Measurements from ENCODE around the gene LEAP2.

LEAP2 gene

GRCh38 chr5:132871459-132872284, 1.8 kb upstream of the LEAP2 start:
- DNase-seq (ENCODE audit: low read depth, low spot score): no peak
- TF ChIP-seq, protein P1, sequence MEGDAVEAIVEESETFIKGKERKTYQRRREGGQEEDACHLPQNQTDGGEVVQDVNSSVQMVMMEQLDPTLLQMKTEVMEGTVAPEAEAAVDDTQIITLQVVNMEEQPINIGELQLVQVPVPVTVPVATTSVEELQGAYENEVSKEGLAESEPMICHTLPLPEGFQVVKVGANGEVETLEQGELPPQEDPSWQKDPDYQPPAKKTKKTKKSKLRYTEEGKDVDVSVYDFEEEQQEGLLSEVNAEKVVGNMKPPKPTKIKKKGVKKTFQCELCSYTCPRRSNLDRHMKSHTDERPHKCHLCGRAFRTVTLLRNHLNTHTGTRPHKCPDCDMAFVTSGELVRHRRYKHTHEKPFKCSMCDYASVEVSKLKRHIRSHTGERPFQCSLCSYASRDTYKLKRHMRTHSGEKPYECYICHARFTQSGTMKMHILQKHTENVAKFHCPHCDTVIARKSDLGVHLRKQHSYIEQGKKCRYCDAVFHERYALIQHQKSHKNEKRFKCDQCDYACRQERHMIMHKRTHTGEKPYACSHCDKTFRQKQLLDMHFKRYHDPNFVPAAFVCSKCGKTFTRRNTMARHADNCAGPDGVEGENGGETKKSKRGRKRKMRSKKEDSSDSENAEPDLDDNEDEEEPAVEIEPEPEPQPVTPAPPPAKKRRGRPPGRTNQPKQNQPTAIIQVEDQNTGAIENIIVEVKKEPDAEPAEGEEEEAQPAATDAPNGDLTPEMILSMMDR (IDR thresholded peaks at IDR 0.05; ENCODE audit: low read depth, low read length): no peak
- in situ Hi-C loops (cut with HindIII; ENCODE audit: low sequenced_read_pairs): no loop called here
- H3K4me3 ChIP-seq (ENCODE audit: low read depth, low read length): no peak overlapping the region

GRCh38 chr5:132872788-132873118, 715 bp upstream of the LEAP2 start:
- TF ChIP-seq, protein P1 (IDR thresholded peaks at IDR 0.05; ENCODE audit: low read depth, low read length): no peak
- H3K4me3 ChIP-seq (ENCODE audit: low read depth, low read length): no peak overlapping the region
- DNase-seq (ENCODE audit: low read depth, low spot score): no peak
- in situ Hi-C loops (cut with HindIII; ENCODE audit: low sequenced_read_pairs): no loop called here

DNA sequence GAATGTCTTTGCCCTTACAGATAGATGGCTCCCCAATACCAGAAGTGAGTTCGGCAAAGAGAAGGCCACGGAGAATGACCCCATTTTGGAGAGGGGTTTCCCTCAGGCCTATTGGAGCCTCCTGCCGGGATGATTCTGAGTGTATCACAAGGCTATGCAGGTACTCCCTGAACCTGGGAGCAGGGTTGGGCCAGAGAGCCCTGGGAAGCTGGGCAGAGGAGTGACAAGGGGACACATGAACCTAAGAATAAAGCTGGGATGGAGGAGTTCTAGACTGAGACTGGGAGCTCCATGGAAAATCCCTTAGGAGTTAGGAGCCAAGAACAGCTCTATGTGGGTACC, 433 bp downstream of the LEAP2 start:
- in situ Hi-C loops (cut with HindIII; ENCODE audit: low sequenced_read_pairs): no loop called here
- no peak overlapping the region for H3K4me3 ChIP-seq (ENCODE audit: low read depth, low read length)
- no peak for DNase-seq (ENCODE audit: low read depth, low spot score)
- TF ChIP-seq, protein P1 (IDR thresholded peaks at IDR 0.05; ENCODE audit: low read depth, low read length): no peak

- no peak for DNase-seq (ENCODE audit: low read depth, low spot score)
- H3K4me3 ChIP-seq (ENCODE audit: low read depth, low read length): no peak overlapping the region
- in situ Hi-C loops (cut with HindIII; ENCODE audit: low sequenced_read_pairs): no loop called here
- TF ChIP-seq, protein P1 (IDR thresholded peaks at IDR 0.05; ENCODE audit: low read depth, low read length): no peak
These were observed 2.7 kb downstream of the LEAP2 start for GRCh38 chr5:132876020-132876759.

DNA sequence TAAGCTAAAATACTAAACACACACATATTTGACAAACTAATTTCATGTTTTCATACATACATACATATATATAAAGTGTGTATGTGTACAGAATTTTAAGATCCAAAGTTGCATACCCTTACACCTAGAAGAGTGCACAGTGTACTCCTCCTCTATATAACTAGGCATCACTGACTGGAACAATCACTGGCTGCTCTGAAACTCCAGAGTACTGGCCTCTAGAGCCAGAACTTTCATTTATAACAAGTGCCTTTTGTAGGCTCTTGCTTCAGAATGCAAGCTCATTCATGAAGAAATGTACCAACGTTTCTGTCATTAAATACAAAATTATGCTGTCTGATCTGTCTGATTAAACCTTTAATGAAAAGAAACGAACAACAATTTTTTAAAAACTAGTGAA, 4.0 kb downstream of the LEAP2 start:
- TF ChIP-seq, protein P1 (IDR thresholded peaks at IDR 0.05; ENCODE audit: low read depth, low read length): no peak
- H3K4me3 ChIP-seq (ENCODE audit: low read depth, low read length): no peak overlapping the region
- in situ Hi-C loops (cut with HindIII; ENCODE audit: low sequenced_read_pairs): no loop called here
- no peak for DNase-seq (ENCODE audit: low read depth, low spot score)

DNA sequence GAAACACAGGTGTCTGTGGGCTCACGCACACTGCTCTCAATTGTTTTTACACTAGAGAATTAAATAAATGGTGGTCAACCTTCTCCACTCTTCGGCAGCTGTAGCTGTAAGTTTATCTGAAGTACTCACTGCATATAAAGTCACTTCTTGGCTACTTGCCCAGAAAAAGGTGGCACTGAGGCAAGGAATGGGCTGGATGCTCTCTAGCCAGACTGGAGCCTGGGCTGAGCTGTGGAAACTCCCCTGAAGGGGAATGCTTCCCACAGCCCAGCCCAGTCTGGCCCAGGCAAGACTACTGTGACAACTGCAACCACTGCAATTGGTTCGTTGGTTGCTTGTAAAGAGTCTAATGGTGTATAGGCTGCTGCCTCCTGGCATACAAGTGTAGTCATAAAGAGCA, 4.5 kb downstream of the LEAP2 start:
- H3K4me3 ChIP-seq (ENCODE audit: low read depth, low read length): no peak overlapping the region
- in situ Hi-C loops (cut with HindIII; ENCODE audit: low sequenced_read_pairs): no loop called here
- DNase-seq (ENCODE audit: low read depth, low spot score): peak; percentile 46
- TF ChIP-seq, protein P1 (IDR thresholded peaks at IDR 0.05; ENCODE audit: low read depth, low read length): no peak

Data from astrocyte of the spinal cord (primary cell).